Stimulated activated CD4-positive, alpha-beta T cell treated with anti-CD3 and anti-CD28 coated beads, TNF-alpha, amount 100 ng/mL, for 1 hour (primary cell): ENCODE measurements around the gene ARMC6.
"Not testable (repeated sequence)": the region's sequence is repeated elsewhere in the genome, so short reads cannot be mapped to it uniquely, and the experiment has no call there.

Source experiments
- DNase-seq, 3 donors: peaks; one replicate each; pipeline ENCODE4 v3.0.0-alpha.2; 2020; ENCODE audit warnings: low read depth in 3 of 3, low spot score in 1 of 3

ARMC6 gene

GRCh38 chr19:19074196-19074882, 40.9 kb downstream of the ARMC6 start:
- no peak for DNase-seq

GRCh38 chr19:19075126-19075525, 41.7 kb downstream of the ARMC6 start:
- DNase-seq: no peak

GRCh38 chr19:19076476-19076875, 43.1 kb downstream of the ARMC6 start:
- no peak for DNase-seq

GRCh38 chr19:19077103-19077502, 43.7 kb downstream of the ARMC6 start:
- no peak for DNase-seq

- DNase-seq: no peak
These were observed 45.4 kb downstream of the ARMC6 start for GRCh38 chr19:19078801-19079200.

- DNase-seq: no peak
These were observed 46.2 kb downstream of the ARMC6 start for GRCh38 chr19:19079571-19079970.

- DNase-seq: no peak
These were observed 48.3 kb downstream of the ARMC6 start for GRCh38 chr19:19081642-19082151.

- no peak for DNase-seq
These were observed 50.2 kb downstream of the ARMC6 start for GRCh38 chr19:19083413-19084178.

GRCh38 chr19:19087676-19088075, 54.3 kb downstream of the ARMC6 start:
- DNase-seq: no peak

GRCh38 chr19:19094513-19094912, 61.1 kb downstream of the ARMC6 start:
- no peak for DNase-seq

- DNase-seq: no peak
These were observed 62.3 kb downstream of the ARMC6 start for GRCh38 chr19:19095691-19096090.

GRCh38 chr19:19096641-19097627, 63.5 kb downstream of the ARMC6 start:
- no peak for DNase-seq

GRCh38 chr19:19098084-19098702, 64.8 kb downstream of the ARMC6 start:
- no peak for DNase-seq

- DNase-seq: no peak
These were observed 65.6 kb downstream of the ARMC6 start for GRCh38 chr19:19098703-19099632.

- DNase-seq: no peak
These were observed 68.1 kb downstream of the ARMC6 start for GRCh38 chr19:19101540-19101939.

- DNase-seq: not testable (repeated sequence)
These were observed 69.2 kb downstream of the ARMC6 start for GRCh38 chr19:19102566-19102965.

- no peak for DNase-seq
These were observed 69.8 kb downstream of the ARMC6 start for GRCh38 chr19:19103167-19103566.

GRCh38 chr19:19105365-19106055, 72.1 kb downstream of the ARMC6 start:
- no peak for DNase-seq

GRCh38 chr19:19106056-19106551, 72.7 kb downstream of the ARMC6 start:
- no peak for DNase-seq
